Vagina (tissue), 2 donors: ENCODE data around the gene KITLG.

ENCODE experiments used
- CTCF ChIP-seq, 3 experiments: fragments of 450-650 bp in 2 of 3; fragments of 200-600 bp in 1 of 3; sonication (generic) in 1 of 3; IDR thresholded peaks; one replicate each; pipeline ENCODE4 v1.5.1; 2017 to 2019; ENCODE audit warnings: antibody characterized with exemption in 3 of 3, mild to moderate bottlenecking in 2 of 3, moderate library complexity in 2 of 3
- POLR2AphosphoS5 ChIP-seq, 2 donors: sonication (generic); formaldehyde crosslinking; IDR thresholded peaks; one replicate each; pipeline ENCODE4 v1.9.0; 2017; ENCODE audit warnings: antibody characterized with exemption in 2 of 2, mild to moderate bottlenecking in 2 of 2, low read depth in 1 of 2; ENCODE audit not compliant: insufficient read depth in 1 of 2

- TF ChIP-seq POLR2AphosphoS5 (IDR thresholded peaks at IDR 0.05; ENCODE audit: insufficient read depth in 1 of 2, low read depth in 1 of 2): no peak
- no peak for TF ChIP-seq CTCF (IDR thresholded peaks at IDR 0.05)
Observed at GRCh38 chr12:88549929-88550328, 30.3 kb downstream of the KITLG start.
